Psoas muscle (tissue), 8 donors: Measurements from ENCODE around the gene NIPAL3. TPM values are rescaled to one million over a fixed set of nuclear protein-coding genes. Genes with fewer than 3 reads are reported as not detected.

Source experiments
- ATAC-seq, 4 donors: fragments of 200-7000 bp; cut with Tn5 transposase; one replicate each; pipeline ENCODE4 v1.9.1; 2020; ENCODE audit warnings: moderate library complexity in 3 of 4, mild to moderate bottlenecking in 2 of 4
- DNase-seq, 2 donors: peaks; one replicate each; pipeline ENCODE4 v3.0.0-alpha.2; 2020
- H3K27ac ChIP-seq: fragments of 200-600 bp; one replicate; pipeline ENCODE4 v1.8.0; 2022
- H3K27me3 ChIP-seq, 3 donors: fragments of 200-600 bp in 1 of 3; one replicate each; pipeline versions ENCODE4 v1.6.1 to v1.8.0; 2013 to 2022; ENCODE audit warnings: low read length in 2 of 3, mild to moderate bottlenecking in 2 of 3, moderate library complexity in 1 of 3; ENCODE audit not compliant: insufficient read depth in 3 of 3
- H3K36me3 ChIP-seq, 2 donors: fragments of 200-600 bp in 1 of 2; one replicate each; pipeline versions ENCODE4 v1.6.1 to v1.8.0; 2013 to 2022; ENCODE audit warnings: low read depth in 1 of 2, mild to moderate bottlenecking in 1 of 2, moderate library complexity in 1 of 2; ENCODE audit not compliant: insufficient read depth in 1 of 2
- H3K4me1 ChIP-seq: fragments of 200-600 bp; one replicate; pipeline ENCODE4 v1.8.0; 2022
- H3K4me3 ChIP-seq: fragments of 200-600 bp; one replicate; pipeline ENCODE4 v1.8.0; 2022; ENCODE audit warnings: mild to moderate bottlenecking
- H3K9me3 ChIP-seq: fragments of 200-600 bp; one replicate; pipeline ENCODE4 v1.8.0; 2022
- WGBS, 3 donors: extraction: QIAGEN DNeasy Blood & Tissue Kit; methylation state at CpG; one replicate each; pipeline versions ENCODE4 v1.1.6 to v1.1.7; 2013; 5-methylcytosine and 5-hydroxymethylcytosine counted together
- intact Hi-C, 2 donors: fragments of 100-400 bp; cut with DNase I; formaldehyde crosslinking; loops; one replicate each; pipeline versions ENCODE4 v1.11.0 to v1.14.2; 2022
- polyA plus RNA-seq, 3 donors: library from polyadenylated mRNA; stranded (reverse); fragments of 200-250 nt; gene quantifications; one replicate each; pipeline ENCODE4 v1.2.3, GENCODE V29; 2013
- total RNA-seq, 4 donors: library from RNA; stranded (reverse); fragmentation: NEBNext Ultra II Directional in 2 of 4; extraction: Animal tissue kit (Norgen Biotek cat#: 25700) in 2 of 4; gene quantifications; one replicate each; pipeline versions ENCODE4 v1.2.1 to v1.2.4, GENCODE V29; 2021 to 2023
- TF ChIP-seq, protein P1 (sequence below): fragments of 200-600 bp; IDR thresholded peaks from one replicate; pipeline ENCODE4 v1.8.0; 2022; ENCODE audit warnings: antibody characterized with exemption
- donor health status: healthy with polysubstance abuse.
- donor health status: DM: no; HTN: no; CAD: no; lungs with moderate emphysema.
- donor health status: Bipolar disorder and iron deficiency.
- donor health status: healthy.
- donor health status: DM: yes; HTN: yes; CAD: no.
- donor health status: DM: no; HTN: no; CAD: no.
- donor health status: DM: no; HTN: no; CAD: no.
- donor health status: DM: yes; HTN: yes; CAD: no.

NIPAL3 gene
- total and polyA plus RNA-seq, 7 donors: 1.1 to 10.9 (median 3.9) TPM

DNA sequence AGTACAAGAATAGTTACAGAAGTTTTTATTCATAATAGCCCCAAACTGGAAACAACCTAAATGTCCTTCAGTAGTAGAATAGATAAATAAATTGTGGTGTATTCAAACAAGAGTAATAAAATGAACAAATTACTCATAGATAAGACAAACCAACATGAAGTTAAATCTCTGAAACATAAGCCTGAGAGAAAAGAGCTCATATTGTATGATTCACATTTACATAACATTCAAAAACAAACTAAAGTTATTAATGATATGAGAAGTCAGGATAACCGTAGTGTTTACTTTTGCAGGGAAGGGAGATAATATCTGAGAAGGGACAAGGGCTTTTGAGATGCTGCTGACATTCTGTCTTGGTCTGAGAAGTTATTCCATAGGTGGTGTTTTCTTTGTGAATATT, 15.5 kb upstream of the NIPAL3 start:
- no peak for DNase-seq
- Histone ChIP-seq H3K27ac (no peak overlapping the region), H3K36me3 (no peaks in the 10 kb centered on the region), H3K9me3 (no peaks in the 10 kb centered on the region), H3K27me3 (no peaks in the 10 kb centered on the region), H3K4me3 (no peak overlapping the region), H3K4me1 (no peaks in the 10 kb centered on the region)
- ATAC-seq: no peak
- WGBS, 3 donors: 82 to 87% (median 84%) methylated on average over 1 of the region's 1 CpG
- intact Hi-C loops: no loop called here
- TF ChIP-seq, protein P1, sequence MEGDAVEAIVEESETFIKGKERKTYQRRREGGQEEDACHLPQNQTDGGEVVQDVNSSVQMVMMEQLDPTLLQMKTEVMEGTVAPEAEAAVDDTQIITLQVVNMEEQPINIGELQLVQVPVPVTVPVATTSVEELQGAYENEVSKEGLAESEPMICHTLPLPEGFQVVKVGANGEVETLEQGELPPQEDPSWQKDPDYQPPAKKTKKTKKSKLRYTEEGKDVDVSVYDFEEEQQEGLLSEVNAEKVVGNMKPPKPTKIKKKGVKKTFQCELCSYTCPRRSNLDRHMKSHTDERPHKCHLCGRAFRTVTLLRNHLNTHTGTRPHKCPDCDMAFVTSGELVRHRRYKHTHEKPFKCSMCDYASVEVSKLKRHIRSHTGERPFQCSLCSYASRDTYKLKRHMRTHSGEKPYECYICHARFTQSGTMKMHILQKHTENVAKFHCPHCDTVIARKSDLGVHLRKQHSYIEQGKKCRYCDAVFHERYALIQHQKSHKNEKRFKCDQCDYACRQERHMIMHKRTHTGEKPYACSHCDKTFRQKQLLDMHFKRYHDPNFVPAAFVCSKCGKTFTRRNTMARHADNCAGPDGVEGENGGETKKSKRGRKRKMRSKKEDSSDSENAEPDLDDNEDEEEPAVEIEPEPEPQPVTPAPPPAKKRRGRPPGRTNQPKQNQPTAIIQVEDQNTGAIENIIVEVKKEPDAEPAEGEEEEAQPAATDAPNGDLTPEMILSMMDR: no peak

DNA sequence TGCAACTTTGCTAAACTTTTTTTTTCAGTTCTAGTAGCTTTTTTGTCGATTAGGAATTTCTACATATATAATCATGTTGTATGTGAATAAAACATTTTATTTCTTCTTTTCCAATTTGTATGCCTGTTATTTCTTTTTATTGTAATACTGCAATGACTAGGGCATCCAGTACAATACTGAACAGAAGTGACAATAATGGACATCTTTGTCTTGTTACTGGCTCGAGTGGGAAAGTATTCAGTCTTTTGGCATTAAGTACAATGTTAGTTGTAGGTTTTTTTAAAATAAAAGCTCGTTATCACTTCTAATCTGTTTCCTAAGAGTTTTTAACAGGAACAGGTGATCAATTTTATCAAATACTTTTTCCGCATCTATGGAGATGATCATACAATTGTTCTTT, 11.8 kb upstream of the NIPAL3 start:
- Histone ChIP-seq H3K4me1 (no peaks in the 10 kb centered on the region), H3K27ac (no peak overlapping the region), H3K4me3 (no peak overlapping the region), H3K36me3 (no peaks in the 10 kb centered on the region), H3K9me3 (no peaks in the 10 kb centered on the region), H3K27me3 (no peaks in the 10 kb centered on the region)
- TF ChIP-seq, protein P1: no peak
- ATAC-seq (no peak), DNase-seq (no peak)
- 72 to 87% (median 78%) methylated on average over 4 of the region's 4 CpGs for WGBS, 3 donors
- intact Hi-C loops: no loop called here

DNA sequence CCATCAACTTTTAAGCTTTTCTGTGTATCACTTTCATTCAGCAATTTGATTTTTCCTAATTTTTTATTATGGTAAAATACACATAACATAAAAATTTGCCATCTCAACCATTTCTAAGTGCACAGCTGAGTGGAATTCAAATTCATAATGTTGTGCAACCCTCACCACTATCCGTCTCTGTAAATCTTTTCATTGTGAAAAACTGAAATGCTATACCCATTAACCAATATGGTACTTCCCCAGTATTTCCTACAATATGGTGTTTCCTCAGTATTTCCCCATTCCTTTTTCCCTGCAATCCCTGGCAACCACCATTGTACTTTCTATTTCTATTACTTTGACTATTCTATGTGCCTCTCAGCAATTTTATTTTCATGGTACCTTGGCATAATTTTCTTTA, 8.8 kb upstream of the NIPAL3 start:
- no peak for DNase-seq
- Histone ChIP-seq H3K27ac (no peak overlapping the region), H3K4me3 (no peak overlapping the region), H3K36me3 (no peaks in the 10 kb centered on the region), H3K9me3 (no peaks in the 10 kb centered on the region), H3K27me3 (no peaks in the 10 kb centered on the region), H3K4me1 (no peaks in the 10 kb centered on the region)
- WGBS, 3 donors: 89 to 100% (median 97%) methylated on average over 1 of the region's 1 CpG
- no peak for ATAC-seq
- TF ChIP-seq, protein P1: no peak
- intact Hi-C loops: no loop called here

DNA sequence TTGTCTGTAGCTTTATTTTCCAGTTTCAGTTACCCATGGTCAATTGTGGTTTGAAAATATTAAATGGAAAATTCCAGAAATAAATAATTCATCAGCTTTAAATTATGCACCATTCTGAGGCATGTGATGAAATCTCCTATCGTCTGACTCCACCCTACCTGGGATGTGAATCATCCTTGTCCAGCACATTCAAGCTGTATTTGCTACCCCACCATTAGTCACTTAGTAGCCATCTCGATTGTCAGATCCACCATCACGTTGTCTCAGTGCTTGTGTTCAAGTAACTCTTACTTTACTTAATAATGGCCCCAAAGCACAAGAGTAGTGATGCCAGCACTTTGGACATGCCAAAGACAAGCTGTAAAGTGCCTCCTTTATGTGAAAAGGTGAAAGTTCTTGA, 6.1 kb upstream of the NIPAL3 start:
- no peaks in the 10 kb centered on the region for H3K4me1 ChIP-seq
- intact Hi-C loops: no loop called here
- 78 to 83% (median 81%) methylated on average over 3 of the region's 3 CpGs for WGBS, 3 donors
- H3K36me3 ChIP-seq: no peaks in the 10 kb centered on the region
- no peak overlapping the region for H3K27ac ChIP-seq
- H3K9me3 ChIP-seq: no peaks in the 10 kb centered on the region
- DNase-seq (no peak), ATAC-seq (no peak)
- H3K4me3 ChIP-seq: no peak overlapping the region
- peaks cover 0 to 4% (median 0%) of the 10 kb centered on the region in 3 donors for H3K27me3 ChIP-seq
- TF ChIP-seq, protein P1: no peak

DNA sequence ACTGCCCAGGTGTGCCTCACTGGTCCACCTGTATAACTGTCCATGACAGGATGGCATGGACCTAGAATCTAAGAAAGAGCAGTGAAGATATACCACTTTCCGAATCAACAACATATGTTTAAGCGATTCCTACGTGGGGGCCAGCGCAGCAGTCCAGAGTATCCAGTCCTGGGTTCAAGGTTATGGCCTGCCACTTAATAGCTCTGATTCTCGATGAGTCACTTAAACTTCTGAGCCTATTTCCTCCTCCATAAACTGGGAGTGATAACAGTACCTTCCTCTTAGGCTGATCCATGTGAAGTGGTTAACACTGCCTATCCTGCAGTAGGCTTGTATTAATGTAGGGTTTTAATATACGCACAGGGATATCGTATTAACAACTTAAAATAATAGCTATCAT, 4.9 kb upstream of the NIPAL3 start:
- no peak overlapping the region for H3K27ac ChIP-seq
- TF ChIP-seq, protein P1: no peak
- H3K27me3 ChIP-seq: peaks cover 0 to 4% (median 0%) of the 10 kb centered on the region in 3 donors
- 96 to 97% (median 96%) methylated on average over 7 of the region's 7 CpGs for WGBS, 3 donors
- H3K9me3 ChIP-seq: no peaks in the 10 kb centered on the region
- no peaks in the 10 kb centered on the region for H3K4me1 ChIP-seq
- intact Hi-C loops: loop anchor here in 1 of 2 donors (10.0 kb wide), 1 partner anchor 224 kb away; no protein-coding TSS in a partner anchor
- H3K4me3 ChIP-seq: no peak overlapping the region
- no peak for ATAC-seq
- DNase-seq: no peak
- no peaks in the 10 kb centered on the region for H3K36me3 ChIP-seq
